ENCODE data around the gene ATP5PO. TPM values are rescaled to one million over a fixed set of nuclear protein-coding genes. Genes with fewer than 3 reads are reported as not detected.
"Not testable (repeated sequence)": the region's sequence is repeated elsewhere in the genome, so short reads cannot be mapped to it uniquely, and the experiment has no call there.

ATP5PO gene
- total RNA-seq, 1 experiment from 2014 or later, result 264 TPM

DNA sequence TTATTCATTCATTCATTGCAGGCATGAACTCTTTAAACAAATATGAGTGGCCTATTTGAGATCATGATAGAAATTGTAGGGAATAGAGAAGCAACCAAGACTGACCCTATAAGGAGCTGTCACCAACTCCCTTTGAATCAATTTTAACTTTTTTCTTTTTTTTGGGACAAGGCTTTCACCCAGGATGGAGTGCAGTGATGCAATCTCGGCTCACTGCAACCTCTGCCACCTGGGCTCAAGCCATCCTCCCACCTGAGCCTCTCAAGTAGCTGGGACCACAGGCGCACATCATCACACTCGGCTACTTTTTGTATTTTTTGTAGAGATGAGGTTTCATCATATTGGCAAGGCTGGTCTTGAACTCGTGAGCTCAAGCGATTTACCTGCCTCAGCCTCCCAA lies 17.1 kb upstream of the ATP5PO start:
- Mint-ChIP-seq H3K4me3 (peak overlapping the region; percentile 89), H3K36me3 (peaks cover 5% of the 10 kb centered on the region), H3K27me3 (ENCODE audit: low read depth) (no peaks in the 10 kb centered on the region), H3K9me3 (no peaks in the 10 kb centered on the region), H3K4me1 (peaks cover 31% of the 10 kb centered on the region), H3K27ac (no peak overlapping the region)
- ChIA-PET CTCF (interaction anchor here (0.5 to 2.1 kb wide), 2 partner anchors 9 to 149 kb away, joined by 3 to 8 read pairs; no protein-coding TSS in a partner anchor), POLR2A (no interaction called here)
- DNase-seq (ENCODE audit: low spot score), result no peak
- TF ChIP-seq ZNF138 (CRISPR knock-in tag; conservative IDR thresholded peaks at IDR 0.05) (no peak), MYBL2 (CRISPR knock-in tag; IDR thresholded peaks at IDR 0.05) (no peak), ATF2 (CRISPR knock-in tag; IDR thresholded peaks at IDR 0.05; ENCODE audit: borderline replicate concordance, low read depth) (no peak), RELA (CRISPR knock-in tag; IDR thresholded peaks at IDR 0.05; ENCODE audit: borderline replicate concordance) (no peak), FOXJ3 (CRISPR knock-in tag; IDR thresholded peaks at IDR 0.05; ENCODE audit: borderline replicate concordance) (no peak), ZNF317 (CRISPR knock-in tag; IDR thresholded peaks at IDR 0.05; ENCODE audit: borderline replicate concordance, low read depth) (no peak), ZNF416 (CRISPR knock-in tag; IDR thresholded peaks at IDR 0.05) (no peak), ARID4B (CRISPR knock-in tag; IDR thresholded peaks at IDR 0.05; ENCODE audit: borderline replicate concordance) (no peak), NR1H2 (CRISPR knock-in tag; IDR thresholded peaks at IDR 0.05) (no peak)
- TF ChIP-seq, protein P1, sequence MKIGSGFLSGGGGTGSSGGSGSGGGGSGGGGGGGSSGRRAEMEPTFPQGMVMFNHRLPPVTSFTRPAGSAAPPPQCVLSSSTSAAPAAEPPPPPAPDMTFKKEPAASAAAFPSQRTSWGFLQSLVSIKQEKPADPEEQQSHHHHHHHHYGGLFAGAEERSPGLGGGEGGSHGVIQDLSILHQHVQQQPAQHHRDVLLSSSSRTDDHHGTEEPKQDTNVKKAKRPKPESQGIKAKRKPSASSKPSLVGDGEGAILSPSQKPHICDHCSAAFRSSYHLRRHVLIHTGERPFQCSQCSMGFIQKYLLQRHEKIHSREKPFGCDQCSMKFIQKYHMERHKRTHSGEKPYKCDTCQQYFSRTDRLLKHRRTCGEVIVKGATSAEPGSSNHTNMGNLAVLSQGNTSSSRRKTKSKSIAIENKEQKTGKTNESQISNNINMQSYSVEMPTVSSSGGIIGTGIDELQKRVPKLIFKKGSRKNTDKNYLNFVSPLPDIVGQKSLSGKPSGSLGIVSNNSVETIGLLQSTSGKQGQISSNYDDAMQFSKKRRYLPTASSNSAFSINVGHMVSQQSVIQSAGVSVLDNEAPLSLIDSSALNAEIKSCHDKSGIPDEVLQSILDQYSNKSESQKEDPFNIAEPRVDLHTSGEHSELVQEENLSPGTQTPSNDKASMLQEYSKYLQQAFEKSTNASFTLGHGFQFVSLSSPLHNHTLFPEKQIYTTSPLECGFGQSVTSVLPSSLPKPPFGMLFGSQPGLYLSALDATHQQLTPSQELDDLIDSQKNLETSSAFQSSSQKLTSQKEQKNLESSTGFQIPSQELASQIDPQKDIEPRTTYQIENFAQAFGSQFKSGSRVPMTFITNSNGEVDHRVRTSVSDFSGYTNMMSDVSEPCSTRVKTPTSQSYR (CRISPR knock-in tag; IDR thresholded peaks at IDR 0.05), result no peak
- ATAC-seq, result no peak

GRCh38 chr21:33931799-33932390 lies 16.3 kb upstream of the ATP5PO start:
- POLR2A ChIA-PET, result interaction anchor here (0.5 to 1.0 kb wide), 4 partner anchors 14 to 141 kb away, joined by 3 to 11 read pairs (median 3); no protein-coding TSS in a partner anchor
- CTCF ChIA-PET, result interaction anchor here (0.5 to 1.3 kb wide), 2 partner anchors 148 to 201 kb away, joined by 3 read pairs; no protein-coding TSS in a partner anchor
- Mint-ChIP-seq H3K27me3 (ENCODE audit: low read depth) (no peaks in the 10 kb centered on the region), H3K4me1 (peaks cover 31% of the 10 kb centered on the region), H3K27ac (peak overlapping the region; percentile 98), H3K36me3 (peaks cover 5% of the 10 kb centered on the region), H3K4me3 (peak overlapping the region; percentile 89), H3K9me3 (no peaks in the 10 kb centered on the region)
- ATAC-seq, result no peak
- TF ChIP-seq, protein P2, sequence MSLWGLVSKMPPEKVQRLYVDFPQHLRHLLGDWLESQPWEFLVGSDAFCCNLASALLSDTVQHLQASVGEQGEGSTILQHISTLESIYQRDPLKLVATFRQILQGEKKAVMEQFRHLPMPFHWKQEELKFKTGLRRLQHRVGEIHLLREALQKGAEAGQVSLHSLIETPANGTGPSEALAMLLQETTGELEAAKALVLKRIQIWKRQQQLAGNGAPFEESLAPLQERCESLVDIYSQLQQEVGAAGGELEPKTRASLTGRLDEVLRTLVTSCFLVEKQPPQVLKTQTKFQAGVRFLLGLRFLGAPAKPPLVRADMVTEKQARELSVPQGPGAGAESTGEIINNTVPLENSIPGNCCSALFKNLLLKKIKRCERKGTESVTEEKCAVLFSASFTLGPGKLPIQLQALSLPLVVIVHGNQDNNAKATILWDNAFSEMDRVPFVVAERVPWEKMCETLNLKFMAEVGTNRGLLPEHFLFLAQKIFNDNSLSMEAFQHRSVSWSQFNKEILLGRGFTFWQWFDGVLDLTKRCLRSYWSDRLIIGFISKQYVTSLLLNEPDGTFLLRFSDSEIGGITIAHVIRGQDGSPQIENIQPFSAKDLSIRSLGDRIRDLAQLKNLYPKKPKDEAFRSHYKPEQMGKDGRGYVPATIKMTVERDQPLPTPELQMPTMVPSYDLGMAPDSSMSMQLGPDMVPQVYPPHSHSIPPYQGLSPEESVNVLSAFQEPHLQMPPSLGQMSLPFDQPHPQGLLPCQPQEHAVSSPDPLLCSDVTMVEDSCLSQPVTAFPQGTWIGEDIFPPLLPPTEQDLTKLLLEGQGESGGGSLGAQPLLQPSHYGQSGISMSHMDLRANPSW (CRISPR knock-in tag; conservative IDR thresholded peaks at IDR 0.05; ENCODE audit: low read depth), result no peak
- TF ChIP-seq, protein P3, sequence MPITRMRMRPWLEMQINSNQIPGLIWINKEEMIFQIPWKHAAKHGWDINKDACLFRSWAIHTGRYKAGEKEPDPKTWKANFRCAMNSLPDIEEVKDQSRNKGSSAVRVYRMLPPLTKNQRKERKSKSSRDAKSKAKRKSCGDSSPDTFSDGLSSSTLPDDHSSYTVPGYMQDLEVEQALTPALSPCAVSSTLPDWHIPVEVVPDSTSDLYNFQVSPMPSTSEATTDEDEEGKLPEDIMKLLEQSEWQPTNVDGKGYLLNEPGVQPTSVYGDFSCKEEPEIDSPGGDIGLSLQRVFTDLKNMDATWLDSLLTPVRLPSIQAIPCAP (CRISPR knock-in tag; IDR thresholded peaks at IDR 0.05), result no peak
- TF ChIP-seq ZNF121 (CRISPR knock-in tag; IDR thresholded peaks at IDR 0.05) (peak; percentile 82), NFE2L1 (CRISPR knock-in tag; IDR thresholded peaks at IDR 0.05) (no peak)
- no peak for DNase-seq (ENCODE audit: low spot score)

DNA sequence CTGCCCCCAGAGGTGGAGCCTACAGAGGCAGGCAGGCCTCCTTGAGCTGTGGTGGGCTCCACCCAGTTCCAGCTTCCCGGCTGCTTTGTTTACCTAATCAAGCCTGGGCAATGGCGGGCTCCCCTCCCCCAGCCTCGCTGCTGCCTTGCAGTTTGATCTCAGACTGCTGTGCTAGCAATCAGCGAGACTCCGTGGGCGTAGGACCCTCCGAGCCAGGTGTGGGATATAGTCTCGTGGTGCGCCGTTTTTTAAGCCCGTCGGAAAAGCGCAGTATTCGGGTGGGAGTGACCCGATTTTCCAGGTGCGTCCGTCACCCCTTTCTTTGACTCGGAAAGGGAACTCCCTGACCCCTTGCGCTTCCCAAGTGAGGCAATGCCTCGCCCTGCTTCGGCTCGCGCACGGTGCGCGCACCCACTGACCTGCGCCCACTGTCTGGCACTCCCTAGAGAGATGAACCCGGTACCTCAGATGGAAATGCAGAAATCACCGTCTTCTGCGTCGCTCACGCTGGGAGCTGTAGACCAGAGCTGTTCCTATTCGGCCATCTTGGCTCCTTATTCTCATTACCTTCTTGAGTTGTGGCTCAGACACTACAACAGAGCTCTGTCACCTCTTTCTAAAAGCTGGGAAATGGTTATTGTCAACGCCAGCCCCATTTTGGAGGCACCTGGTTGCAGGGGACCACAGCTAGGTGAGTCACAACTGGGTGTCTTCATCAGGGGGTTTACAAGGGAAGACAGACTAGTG lies 15.6 kb upstream of the ATP5PO start:
- POLR2A ChIA-PET, result interaction anchor here (0.5 to 1.0 kb wide), 4 partner anchors 15 to 155 kb away, joined by 3 to 11 read pairs (median 4); no protein-coding TSS in a partner anchor
- H3K36me3 Mint-ChIP-seq; DNase-seq (ENCODE audit: low spot score); H3K9me3 Mint-ChIP-seq; H3K27me3 Mint-ChIP-seq (ENCODE audit: low read depth): not testable (repeated sequence)
- peak overlapping the region; percentile 89 for H3K4me3 Mint-ChIP-seq
- ATAC-seq, result peak; percentile 76
- H3K4me1 Mint-ChIP-seq, result peaks cover 28% of the 10 kb centered on the region
- peak overlapping the region; percentile 98 for H3K27ac Mint-ChIP-seq
- CTCF ChIA-PET, result interaction anchor here (1.3 kb wide), 1 partner anchor 202 kb away, joined by 3 read pairs; no protein-coding TSS in a partner anchor

- H3K4me3 Mint-ChIP-seq; H3K27ac Mint-ChIP-seq; POLR2A ChIA-PET; ATAC-seq; H3K36me3 Mint-ChIP-seq; CTCF ChIA-PET; H3K4me1 Mint-ChIP-seq; DNase-seq (ENCODE audit: low spot score); H3K9me3 Mint-ChIP-seq: not testable (repeated sequence)
- H3K27me3 Mint-ChIP-seq (ENCODE audit: low read depth), result peaks cover 10% of the 10 kb centered on the region
These were observed 10.6 kb upstream of the ATP5PO start for GRCh38 chr21:33926248-33926647.

Measured in WTC11 (cell line).